Esophagus squamous epithelium (tissue), 5 donors: ENCODE measurements around the gene KRCC1. TPM values are rescaled to one million over a fixed set of nuclear protein-coding genes. Genes with fewer than 3 reads are reported as not detected.

Experiments used
- DNase-seq: peaks from one replicate; lab custom pipeline; 2025; lab: John Stamatoyannopoulos, UW
- H3K27ac ChIP-seq, 4 donors: fragments of 200-600 bp; sonication (generic); one replicate each; pipeline ENCODE4 v1.5.1; 2016 to 2019; ENCODE audit warnings: mild to moderate bottlenecking in 1 of 4
- H3K27me3 ChIP-seq, 4 donors: fragments of 200-600 bp; sonication (generic); 1 replicate in 3 of 4; 2 replicates in 1 of 4; pipeline versions ENCODE4 v1.5.1 to v1.6.0; 2017 to 2021; ENCODE audit warnings: antibody characterized with exemption in 1 of 4
- H3K36me3 ChIP-seq, 3 donors: fragments of 200-600 bp; sonication (generic); one replicate each; pipeline ENCODE4 v1.5.1; 2016 to 2019
- H3K4me1 ChIP-seq, 3 donors: fragments of 200-600 bp; sonication (generic); one replicate each; pipeline ENCODE4 v1.5.1; 2017 to 2019
- H3K4me3 ChIP-seq, 4 donors: fragments of 200-600 bp; sonication (generic); 1 replicate in 3 of 4; 2 replicates in 1 of 4; pipeline ENCODE4 v1.5.1; 2016 to 2019; ENCODE audit warnings: mild to moderate bottlenecking in 2 of 4, moderate library complexity in 1 of 4
- H3K9me3 ChIP-seq, 3 donors: fragments of 200-600 bp; sonication (generic); one replicate each; pipeline ENCODE4 v1.5.1; 2016 to 2019
- POLR2A ChIP-seq, 4 donors: fragments of 450-650 bp; IDR thresholded peaks; one replicate each; pipeline ENCODE4 v1.6.1; 2017; ENCODE audit warnings: antibody characterized with exemption in 4 of 4, mild to moderate bottlenecking in 4 of 4, moderate library complexity in 3 of 4
- WGBS, 2 donors: methylation state at CpG; one replicate each; pipeline ENCODE4 v1.1.5; 2018; 5-methylcytosine and 5-hydroxymethylcytosine counted together
- intact Hi-C: fragments of 100-400 bp; cut with DNase I; formaldehyde crosslinking; loops from one replicate; pipeline ENCODE4 v1.15.0; 2022
- total RNA-seq, 4 donors: library from RNA; depleted of rRNA; stranded (reverse); fragments of >200 nt; gene quantifications; one replicate each; pipeline ENCODE4 v1.1.0, GENCODE V29; 2016
- TF ChIP-seq, protein P1 (sequence below), 6 experiments: fragments of 450-650 bp in 4 of 6; fragments of 200-600 bp in 2 of 6; sonication (generic) in 2 of 6; IDR thresholded peaks; one replicate each; pipeline ENCODE4 v1.5.1; 2016 to 2019; ENCODE audit warnings: antibody characterized with exemption in 6 of 6, mild to moderate bottlenecking in 4 of 6, moderate library complexity in 4 of 6
- donor health status: DM: yes; HTN: yes; CAD: no.

KRCC1 gene
- total RNA-seq, 4 donors from 2014 or later, result 11.7 to 28.4 (median 20.1) TPM

DNA sequence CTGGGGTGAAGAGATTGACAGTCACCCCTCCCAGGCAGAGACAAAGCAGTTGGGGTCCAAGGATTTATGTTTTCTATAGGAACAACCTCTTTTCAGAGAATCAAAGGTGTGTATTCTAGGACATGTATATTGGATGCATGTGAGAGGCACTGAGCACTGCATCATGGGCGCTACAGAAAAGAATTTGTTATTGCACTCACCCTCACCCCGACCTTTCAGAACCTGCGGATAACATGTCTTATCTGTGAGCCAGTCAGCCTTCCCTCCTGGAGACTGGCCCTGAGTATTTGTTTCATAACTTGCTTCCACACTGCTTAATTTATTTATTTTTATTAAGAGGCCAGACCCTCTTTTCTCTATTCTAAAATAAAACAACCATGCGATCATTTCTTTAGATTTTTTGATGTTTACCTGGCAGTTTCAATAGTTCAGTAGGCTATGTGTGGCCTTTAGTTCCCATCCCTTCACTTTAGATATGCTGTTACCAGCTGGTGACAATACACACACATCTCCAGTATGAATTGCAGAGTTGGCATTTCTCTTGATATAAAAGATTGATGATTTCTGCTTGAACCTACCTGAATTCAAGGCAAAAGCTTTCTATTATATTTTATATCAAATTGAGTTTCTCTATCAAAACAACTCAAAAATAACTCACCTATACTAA is 42.4 kb upstream of the KRCC1 start:
- Histone ChIP-seq H3K4me1 (peaks cover 0 to 11% (median 0%) of the 10 kb centered on the region in 3 donors), H3K36me3 (no peaks in the 10 kb centered on the region), H3K4me3 (no peak overlapping the region), H3K27ac (no peak overlapping the region), H3K9me3 (no peaks in the 10 kb centered on the region), H3K27me3 (peaks cover 0 to 9% (median 0%) of the 10 kb centered on the region in 4 donors)
- 71 to 80% methylated on average over 4 of the region's 4 CpGs for WGBS, 2 donors
- no peak for DNase-seq
- intact Hi-C loops, result no loop called here
- TF ChIP-seq POLR2A (IDR thresholded peaks at IDR 0.05), result no peak
- TF ChIP-seq, protein P1, sequence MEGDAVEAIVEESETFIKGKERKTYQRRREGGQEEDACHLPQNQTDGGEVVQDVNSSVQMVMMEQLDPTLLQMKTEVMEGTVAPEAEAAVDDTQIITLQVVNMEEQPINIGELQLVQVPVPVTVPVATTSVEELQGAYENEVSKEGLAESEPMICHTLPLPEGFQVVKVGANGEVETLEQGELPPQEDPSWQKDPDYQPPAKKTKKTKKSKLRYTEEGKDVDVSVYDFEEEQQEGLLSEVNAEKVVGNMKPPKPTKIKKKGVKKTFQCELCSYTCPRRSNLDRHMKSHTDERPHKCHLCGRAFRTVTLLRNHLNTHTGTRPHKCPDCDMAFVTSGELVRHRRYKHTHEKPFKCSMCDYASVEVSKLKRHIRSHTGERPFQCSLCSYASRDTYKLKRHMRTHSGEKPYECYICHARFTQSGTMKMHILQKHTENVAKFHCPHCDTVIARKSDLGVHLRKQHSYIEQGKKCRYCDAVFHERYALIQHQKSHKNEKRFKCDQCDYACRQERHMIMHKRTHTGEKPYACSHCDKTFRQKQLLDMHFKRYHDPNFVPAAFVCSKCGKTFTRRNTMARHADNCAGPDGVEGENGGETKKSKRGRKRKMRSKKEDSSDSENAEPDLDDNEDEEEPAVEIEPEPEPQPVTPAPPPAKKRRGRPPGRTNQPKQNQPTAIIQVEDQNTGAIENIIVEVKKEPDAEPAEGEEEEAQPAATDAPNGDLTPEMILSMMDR (IDR thresholded peaks at IDR 0.05), result no peak

DNA sequence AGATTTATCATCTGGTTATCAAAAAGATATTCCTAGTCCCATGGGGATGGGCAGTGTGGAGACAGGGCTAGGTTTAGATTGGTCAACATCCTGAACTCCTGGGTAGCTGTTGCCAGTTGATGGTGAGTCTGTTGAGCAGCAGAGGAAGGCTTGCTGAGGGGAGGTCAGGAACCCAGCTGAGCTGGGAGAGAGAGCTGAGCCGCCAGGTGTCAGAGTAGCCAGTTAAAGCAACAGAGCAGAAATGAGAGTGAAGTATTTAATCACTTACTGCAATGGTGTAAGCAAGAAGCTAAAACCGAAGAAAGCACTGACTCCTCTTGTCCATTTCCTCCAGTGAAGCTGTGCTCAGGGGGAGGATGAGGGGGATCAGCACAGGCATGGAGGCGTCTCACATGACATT is 41.6 kb upstream of the KRCC1 start:
- Histone ChIP-seq H3K9me3 (no peaks in the 10 kb centered on the region), H3K4me1 (peaks cover 0 to 11% (median 0%) of the 10 kb centered on the region in 3 donors), H3K27ac (no peak overlapping the region), H3K27me3 (peaks cover 0 to 4% (median 0%) of the 10 kb centered on the region in 4 donors), H3K4me3 (no peak overlapping the region), H3K36me3 (no peaks in the 10 kb centered on the region)
- TF ChIP-seq POLR2A (IDR thresholded peaks at IDR 0.05), result no peak
- TF ChIP-seq, protein P1 (IDR thresholded peaks at IDR 0.05), result no peak
- 66 to 71% methylated on average over 3 of the region's 3 CpGs for WGBS, 2 donors
- intact Hi-C loops, result no loop called here
- DNase-seq, result no peak

DNA sequence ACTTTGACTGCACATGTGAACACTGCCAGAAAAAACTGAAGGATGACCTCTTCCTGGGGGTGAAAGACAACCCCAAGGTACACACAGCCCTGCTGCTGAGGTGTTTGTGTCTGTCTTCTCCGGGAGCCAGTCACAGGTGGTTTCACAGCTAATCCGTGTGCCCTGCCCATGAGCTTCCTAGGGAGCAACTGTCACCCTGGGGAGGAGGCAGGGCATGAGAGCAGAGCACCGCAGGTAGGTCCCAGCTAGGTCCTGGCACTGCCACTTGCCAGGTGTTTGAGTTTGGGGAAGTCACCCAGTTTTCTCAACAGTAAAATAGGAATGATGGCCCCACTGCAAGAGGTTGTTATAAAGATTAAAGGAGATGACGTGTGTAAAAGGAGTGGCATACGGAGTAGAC is 41.1 kb upstream of the KRCC1 start:
- peaks cover 0 to 4% (median 0%) of the 10 kb centered on the region in 4 donors for H3K27me3 ChIP-seq
- H3K36me3 ChIP-seq, result no peaks in the 10 kb centered on the region
- no peak overlapping the region for H3K4me3 ChIP-seq
- TF ChIP-seq, protein P1 (IDR thresholded peaks at IDR 0.05), result no peak
- TF ChIP-seq POLR2A (IDR thresholded peaks at IDR 0.05), result no peak
- no peaks in the 10 kb centered on the region for H3K9me3 ChIP-seq
- no peak for DNase-seq
- no peak overlapping the region for H3K27ac ChIP-seq
- intact Hi-C loops, result no loop called here
- H3K4me1 ChIP-seq, result peaks cover 0 to 11% (median 0%) of the 10 kb centered on the region in 3 donors
- WGBS, 2 donors, result 74 to 94% methylated on average over 4 to 5 of the region's 5 CpGs

DNA sequence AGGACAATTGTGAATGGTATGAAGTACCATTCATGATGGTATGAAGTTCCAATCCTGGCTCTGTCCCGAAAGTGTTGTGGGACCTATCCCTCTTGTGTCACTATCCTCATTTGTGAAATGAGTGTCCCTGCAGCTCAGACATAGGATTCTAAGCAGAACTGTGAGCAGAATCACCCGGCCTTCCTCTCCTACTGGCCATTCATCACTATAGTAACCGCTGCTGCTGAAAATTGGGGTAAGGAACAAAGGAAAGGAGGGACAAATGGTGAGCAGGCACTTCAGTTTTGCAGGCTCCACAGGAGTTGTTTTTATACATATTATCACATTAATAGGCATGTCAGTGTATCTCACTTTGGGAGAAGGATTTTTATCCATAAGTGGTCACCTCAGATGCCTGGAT is 39.4 kb upstream of the KRCC1 start:
- WGBS, 2 donors, result 61 to 63% methylated on average over 3 of the region's 3 CpGs
- H3K27ac ChIP-seq, result no peak overlapping the region
- no peak for TF ChIP-seq POLR2A (IDR thresholded peaks at IDR 0.05)
- TF ChIP-seq, protein P1 (IDR thresholded peaks at IDR 0.05), result no peak
- peaks cover 0 to 4% (median 0%) of the 10 kb centered on the region in 4 donors for H3K27me3 ChIP-seq
- no peaks in the 10 kb centered on the region for H3K9me3 ChIP-seq
- peaks cover 0 to 3% (median 0%) of the 10 kb centered on the region in 3 donors for H3K4me1 ChIP-seq
- intact Hi-C loops, result no loop called here
- no peak for DNase-seq
- H3K36me3 ChIP-seq, result no peaks in the 10 kb centered on the region
- H3K4me3 ChIP-seq, result no peak overlapping the region

DNA sequence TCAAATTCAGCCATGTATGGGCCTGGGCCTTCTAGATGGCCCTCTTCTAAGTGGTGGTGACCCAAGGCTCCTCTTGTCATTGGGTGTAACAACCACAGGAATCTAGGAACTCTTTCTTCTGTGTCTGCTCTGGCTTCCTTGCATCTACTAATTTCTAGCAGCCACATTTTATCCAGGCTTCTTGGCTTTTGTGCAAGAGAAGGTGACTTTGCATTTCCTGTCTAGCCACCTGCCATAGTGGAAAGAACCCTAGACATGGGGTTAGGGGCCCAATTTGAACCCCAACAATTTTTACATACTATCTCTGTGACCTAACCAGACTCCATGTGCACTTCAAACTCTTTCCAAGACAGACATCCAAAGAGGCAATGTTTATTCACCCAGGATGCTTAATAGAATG is 37.2 kb upstream of the KRCC1 start:
- Histone ChIP-seq H3K27me3 (peaks cover 0 to 4% (median 0%) of the 10 kb centered on the region in 4 donors), H3K36me3 (no peaks in the 10 kb centered on the region), H3K4me3 (no peak overlapping the region), H3K27ac (no peak overlapping the region), H3K4me1 (no peaks in the 10 kb centered on the region), H3K9me3 (no peaks in the 10 kb centered on the region)
- no peak for DNase-seq
- intact Hi-C loops, result no loop called here
- TF ChIP-seq POLR2A (IDR thresholded peaks at IDR 0.05), result no peak
- TF ChIP-seq, protein P1 (IDR thresholded peaks at IDR 0.05), result no peak
